GM12878 (cell line): Measurements from ENCODE around the gene CELF2. TPM values are rescaled to one million over a fixed set of nuclear protein-coding genes. Genes with fewer than 3 reads are reported as not detected.

Source experiments
- ATAC-seq: fragments of 200-7000 bp; cut with Tn5 transposase; 3 replicates; pipeline ENCODE4 v1.9.1; 2020; ENCODE audit warnings: mild to moderate bottlenecking, moderate library complexity
- BruUV-seq: library from RNA; stranded (reverse); fragments of 400-500 nt; replicated peaks from 2 replicates; lab custom pipeline; 2021; lab: Mats Ljungman, UMichigan
- CTCF ChIA-PET: fragments of 300-600 bp; sonication (Branson Sonifier 250); formaldehyde crosslinking; extraction: SDS; loops from one replicate; lab custom pipeline; 2021; ENCODE audit warnings: inconsistent platforms; lab: Yijun Ruan, JAX
- POLR2A ChIA-PET: fragments of 350-600 bp; formaldehyde crosslinking; extraction: SDS; loops from one replicate; lab custom pipeline; 2021; ENCODE audit warnings: inconsistent platforms; lab: Charles Lee
- RAD21 ChIA-PET: fragments of 300-600 bp; sonication (Branson Sonifier 250); formaldehyde crosslinking; loops from one replicate; lab custom pipeline; 2023; ENCODE audit warnings: antibody characterized with exemption; ENCODE audit not compliant: unreplicated experiment; lab: Charles Lee
- SMC1A ChIA-PET: fragments of 300-600 bp; sonication (Branson Sonifier 250); formaldehyde crosslinking; loops from one replicate; lab custom pipeline; 2023; ENCODE audit not compliant: unreplicated experiment, uncharacterized antibody; lab: Charles Lee
- DNase-seq: peaks from one replicate; pipeline ENCODE4 v3.0.0-alpha.2; 2011; ENCODE audit warnings: low read depth, low spot score
- FAIRE-seq: peaks from 3 replicates; lab custom pipeline; 2011; peaks lifted over from hg19 to GRCh38; lab: Jason Lieb, UNC
- H2AFZ ChIP-seq: 2 replicates; pipeline ENCODE4 v1.6.0; 2011; ENCODE audit warnings: low read depth, low read length, control low read depth; ENCODE audit not compliant: control insufficient read depth
- H3K27ac ChIP-seq: 2 replicates; pipeline ENCODE4 v1.5.1; 2011; ENCODE audit warnings: control low read depth; ENCODE audit not compliant: control insufficient read depth, insufficient read depth
- H3K27me3 ChIP-seq, 2 experiments: replicated peaks in 1 of 2; 2 replicates each; pipeline versions ENCODE4 v1.6.0 to v1.6.1; 2011; ENCODE audit warnings: low read length in 1 of 2; ENCODE audit not compliant: control insufficient read depth in 2 of 2, insufficient read depth in 2 of 2
- H3K36me3 ChIP-seq, 2 experiments: 2 replicates each; pipeline ENCODE4 v1.5.1; 2011; ENCODE audit warnings: low read length in 1 of 2; ENCODE audit not compliant: control insufficient read depth in 2 of 2, insufficient read depth in 2 of 2
- H3K4me1 ChIP-seq: 2 replicates; pipeline ENCODE4 v1.6.1; 2011; ENCODE audit warnings: mild to moderate bottlenecking, low read length, moderate library complexity, mixed read lengths; ENCODE audit not compliant: control insufficient read depth, insufficient read depth
- H3K4me2 ChIP-seq: 2 replicates; pipeline ENCODE4 v1.6.0; 2011; ENCODE audit warnings: control low read depth; ENCODE audit not compliant: control insufficient read depth, insufficient read depth
- H3K4me3 ChIP-seq: fragments of 200-600 bp; sonication (generic); 2 replicates; pipeline ENCODE4 v1.5.1; 2016
- H3K79me2 ChIP-seq: 2 replicates; pipeline ENCODE4 v1.6.0; 2011; ENCODE audit warnings: low read length; ENCODE audit not compliant: control insufficient read depth, insufficient read depth
- H3K9ac ChIP-seq: 2 replicates; pipeline ENCODE4 v1.8.0; 2011; ENCODE audit warnings: low read length, control low read depth, mixed read lengths; ENCODE audit not compliant: control insufficient read depth, insufficient read depth
- H3K9me3 ChIP-seq: replicated peaks from 3 replicates; pipeline ENCODE4 v1.5.1; 2011; ENCODE audit warnings: mild to moderate bottlenecking, low read length; ENCODE audit not compliant: control insufficient read depth, insufficient read depth
- H4K20me1 ChIP-seq: 2 replicates; pipeline ENCODE4 v1.6.0; 2011; ENCODE audit not compliant: control insufficient read depth, insufficient read depth
- EGR1 ChIP-seq, 2 experiments: IDR thresholded peaks; 1 replicate in 1 of 2; 2 replicates in 1 of 2; pipeline ENCODE4 v1.6.1; 2011 to 2012; ENCODE audit warnings: low read depth in 2 of 2, low read length in 2 of 2, borderline replicate concordance in 1 of 2, mild to moderate bottlenecking in 1 of 2, moderate library complexity in 1 of 2
- MEF2B ChIP-seq: fragments of 450-650 bp; IDR thresholded peaks from 2 replicates; pipeline ENCODE4 v1.6.1; 2018; ENCODE audit warnings: mild to moderate bottlenecking, moderate library complexity; ENCODE audit not compliant: partially characterized antibody, poor library complexity, severe bottlenecking
- PRDM15 ChIP-seq: fragments of 450-650 bp; formaldehyde crosslinking; IDR thresholded peaks from 2 replicates; pipeline ENCODE4 v1.4.0; 2020; ENCODE audit warnings: mild to moderate bottlenecking, moderate library complexity
- SUPT20H ChIP-seq: IDR thresholded peaks from 2 replicates; pipeline ENCODE4 v1.6.1; 2011; ENCODE audit warnings: low read depth, mild to moderate bottlenecking, low read length, moderate library complexity, borderline replicate concordance; ENCODE audit not compliant: control insufficient read depth
- TCF12 ChIP-seq: IDR thresholded peaks from 2 replicates; pipeline ENCODE4 v1.6.1; 2011; ENCODE audit warnings: low read depth, mild to moderate bottlenecking, low read length
- YY1 ChIP-seq: IDR thresholded peaks from 2 replicates; pipeline ENCODE4 v1.6.1; 2011; ENCODE audit warnings: low read depth, mild to moderate bottlenecking, low read length
- ZNF622 ChIP-seq: fragments of 450-650 bp; IDR thresholded peaks from 2 replicates; pipeline ENCODE4 v1.6.1; 2017; ENCODE audit warnings: mild to moderate bottlenecking, inconsistent platforms
- ZZZ3 ChIP-seq: IDR thresholded peaks from 2 replicates; pipeline ENCODE4 v1.6.1; 2011; ENCODE audit warnings: low read depth; ENCODE audit not compliant: control insufficient read depth, insufficient read length
- WGBS: methylation state at CpG from one replicate; pipeline ENCODE4 v1.1.6; 2016; ENCODE audit warnings: low lambda C conversion rate; ENCODE audit not compliant: insufficient replicate concordance, insufficient coverage; ENCODE audit errors: missing lambda C conversion rate; 5-methylcytosine and 5-hydroxymethylcytosine counted together
- in situ Hi-C: fragments of 300-500 bp; cut with MboI; formaldehyde crosslinking; loops from 9 replicates; pipeline ENCODE4 v1.14.3; 2018; ENCODE audit warnings: mixed read lengths
- intact Hi-C: fragments of 100-400 bp; cut with micrococcal nuclease; formaldehyde crosslinking; loops from one replicate; pipeline ENCODE4 v1.14.2; 2022; ENCODE audit not compliant: unreplicated experiment
- polyA plus RNA-seq, 11 experiments: library from polyadenylated mRNA; depleted of rRNA in 4 of 11; unstranded in 6 of 11; stranded (reverse) in 5 of 11; fragments of >200 nt; fragmentation: Nextera tagmentation in 4 of 11; fragmentation: Illumina TruSeq in 1 of 11; extraction: Ambion mirVana in 4 of 11; extraction: Trizol in 1 of 11; gene quantifications; 1 replicate in 1 of 11; 2 replicates in 10 of 11; pipeline versions ENCODE4 v1.2.1 to v1.2.3, GENCODE V29; 2011 to 2016; ENCODE audit warnings: inconsistent platforms in 2 of 11, missing spikeins in 2 of 11, low read depth in 1 of 11
- total RNA-seq, 4 experiments: library from RNA; depleted of rRNA in 3 of 4; stranded (reverse); fragments of >200 nt in 3 of 4; fragmentation: Illumina TruSeq in 1 of 4; extraction: Trizol in 1 of 4; gene quantifications; 2 replicates each; pipeline versions ENCODE4 v1.2.1 to v1.2.3, GENCODE V29; 2013 to 2021
- TF ChIP-seq, protein P1 (sequence below): fragments of 450-650 bp; IDR thresholded peaks from 2 replicates; pipeline ENCODE4 v1.6.1; 2018; ENCODE audit warnings: borderline replicate concordance, mild to moderate bottlenecking; ENCODE audit not compliant: partially characterized antibody

The CELF2 gene
- total and polyA plus RNA-seq, 10 of the 15 experiments (the other 5 are each of a cell fraction or from before 2014, with no cell fraction given): 20.8 to 129 (median 86.3) TPM

- H3K4me1 ChIP-seq: no peaks in the 10 kb centered on the region
- no peak overlapping the region for H3K4me2 ChIP-seq
- TF ChIP-seq YY1: no peak
- H2AFZ ChIP-seq: no peak overlapping the region
- ChIA-PET SMC1A (interaction anchor here (0.7 kb wide), 1 partner anchor 746 kb away, joined by 4 read pairs; no protein-coding TSS in a partner anchor), CTCF (no interaction called here), RAD21 (no interaction called here), POLR2A (no interaction called here)
- no TSS peak for BruUV-seq
- no peak overlapping the region for H3K27ac ChIP-seq
- no peaks in the 10 kb centered on the region for H3K79me2 ChIP-seq
- no peaks in the 10 kb centered on the region for H3K9me3 ChIP-seq
- FAIRE-seq (no peak), ATAC-seq (no peak), DNase-seq (no peak)
- no peaks in the 10 kb centered on the region; a peak in 1 of 4 replicates for H3K27me3 ChIP-seq
- no peak overlapping the region for H3K9ac ChIP-seq
- H3K36me3 ChIP-seq: no peaks in the 10 kb centered on the region
- no peaks in the 10 kb centered on the region for H4K20me1 ChIP-seq
- in situ Hi-C loops: no loop called here
- WGBS: 33% methylated on average over 3 of the region's 3 CpGs
- no peak overlapping the region for H3K4me3 ChIP-seq
- intact Hi-C loops: no loop called here
Observed at GRCh38 chr10:11377267-11377666, 359.6 kb downstream of the CELF2 start.

DNA sequence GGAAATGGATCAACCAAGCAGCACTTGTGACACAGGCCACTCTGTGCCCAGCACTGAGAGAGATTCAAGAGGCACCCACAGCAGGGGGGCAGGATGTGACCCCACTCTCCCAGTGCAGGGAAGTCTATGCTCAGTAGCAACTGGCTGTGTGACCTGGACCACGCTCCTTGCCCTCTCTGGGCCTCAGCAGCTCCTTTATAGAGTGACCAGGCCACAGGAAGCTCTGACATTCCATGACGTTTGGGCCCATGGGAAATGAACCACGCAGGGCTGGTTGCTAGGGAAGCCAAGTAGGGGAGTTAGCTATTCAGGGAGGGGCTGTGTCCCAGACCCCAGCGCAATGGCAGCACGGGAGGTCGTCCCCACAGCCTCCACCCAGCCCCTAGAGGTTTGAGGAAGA is 361.2 kb downstream of the CELF2 start:
- no TSS peak for BruUV-seq
- WGBS: 11% methylated on average over 6 of the region's 6 CpGs
- no peak overlapping the region for H2AFZ ChIP-seq
- no peaks in the 10 kb centered on the region for H3K36me3 ChIP-seq
- no peaks in the 10 kb centered on the region; a peak in 1 of 4 replicates for H3K27me3 ChIP-seq
- H3K4me1 ChIP-seq: no peaks in the 10 kb centered on the region
- no peak for ATAC-seq
- ChIA-PET CTCF (no interaction called here), POLR2A (no interaction called here)
- TF ChIP-seq MEF2B (no peak), PRDM15 (CRISPR knock-in tag) (no peak), ZZZ3 (no peak), SUPT20H (no peak), ZNF622 (no peak), EGR1 (IDR thresholded peaks at IDR 0.05; ENCODE audit: borderline replicate concordance in 1 of 2, low read depth in 2 of 2, low read length in 2 of 2) (no peak), TCF12 (no peak)
- TF ChIP-seq, protein P1, sequence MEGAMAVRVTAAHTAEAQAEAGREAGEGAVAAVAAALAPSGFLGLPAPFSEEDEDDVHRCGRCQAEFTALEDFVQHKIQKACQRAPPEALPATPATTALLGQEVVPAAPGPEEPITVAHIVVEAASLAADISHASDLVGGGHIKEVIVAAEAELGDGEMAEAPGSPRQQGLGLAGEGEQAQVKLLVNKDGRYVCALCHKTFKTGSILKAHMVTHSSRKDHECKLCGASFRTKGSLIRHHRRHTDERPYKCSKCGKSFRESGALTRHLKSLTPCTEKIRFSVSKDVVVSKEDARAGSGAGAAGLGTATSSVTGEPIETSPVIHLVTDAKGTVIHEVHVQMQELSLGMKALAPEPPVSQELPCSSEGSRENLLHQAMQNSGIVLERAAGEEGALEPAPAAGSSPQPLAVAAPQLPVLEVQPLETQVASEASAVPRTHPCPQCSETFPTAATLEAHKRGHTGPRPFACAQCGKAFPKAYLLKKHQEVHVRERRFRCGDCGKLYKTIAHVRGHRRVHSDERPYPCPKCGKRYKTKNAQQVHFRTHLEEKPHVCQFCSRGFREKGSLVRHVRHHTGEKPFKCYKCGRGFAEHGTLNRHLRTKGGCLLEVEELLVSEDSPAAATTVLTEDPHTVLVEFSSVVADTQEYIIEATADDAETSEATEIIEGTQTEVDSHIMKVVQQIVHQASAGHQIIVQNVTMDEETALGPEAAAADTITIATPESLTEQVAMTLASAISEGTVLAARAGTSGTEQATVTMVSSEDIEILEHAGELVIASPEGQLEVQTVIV: no peak
- TF ChIP-seq, all 136 proteins: peak for 0
- Histone ChIP-seq H3K27ac (no peak overlapping the region), H3K4me3 (no peak overlapping the region), H4K20me1 (no peaks in the 10 kb centered on the region), H3K9me3 (no peaks in the 10 kb centered on the region), H3K79me2 (no peaks in the 10 kb centered on the region), H3K9ac (no peak overlapping the region), H3K4me2 (no peak overlapping the region)
- no peak for DNase-seq
- in situ Hi-C loops (no loop called here), intact Hi-C loops (no loop called here)
- RAD21 ChIA-PET: no interaction called here
- SMC1A ChIA-PET: no interaction called here
- no peak for FAIRE-seq
